ENCODE measurements around the gene MDN1.

The MDN1 gene

GRCh38 chr6:89661559-89661958 is 158.0 kb downstream of the MDN1 start:
- H3K27me3 ChIP-seq, result no peaks in the 10 kb centered on the region
- H3K9me3 ChIP-seq, result no peaks in the 10 kb centered on the region
- H3K4me3 ChIP-seq (ENCODE audit: low read depth, low read length), result no peak overlapping the region
- no peak for DNase-seq
- no peaks in the 10 kb centered on the region for H3K4me1 ChIP-seq
- TF ChIP-seq CTCF (IDR thresholded peaks at IDR 0.05; ENCODE audit: low read depth, low read length), result no peak
- H3K36me3 ChIP-seq, result peaks cover 86% of the 10 kb centered on the region

DNA sequence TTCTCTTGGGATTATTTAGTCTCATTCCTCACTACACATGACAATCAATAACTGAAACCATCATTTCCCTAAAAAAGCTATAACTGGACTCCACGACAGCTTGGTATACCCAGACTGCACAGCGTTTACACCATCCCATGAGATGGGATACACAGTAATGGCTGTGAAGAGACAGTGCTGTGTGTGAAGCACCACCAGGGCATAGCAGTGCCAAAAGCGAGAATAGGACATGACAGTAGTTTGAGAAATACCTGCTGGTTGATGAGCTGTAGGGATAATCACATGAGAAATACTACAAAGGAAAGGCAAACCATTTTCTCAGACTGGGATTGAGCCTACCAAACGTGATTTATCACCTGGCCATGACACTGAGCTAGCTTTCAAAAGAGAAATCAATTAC is 158.6 kb downstream of the MDN1 start:
- Histone ChIP-seq H3K27me3 (no peaks in the 10 kb centered on the region), H3K36me3 (peaks cover 86% of the 10 kb centered on the region), H3K4me3 (ENCODE audit: low read depth, low read length) (no peak overlapping the region), H3K4me1 (no peaks in the 10 kb centered on the region), H3K9me3 (no peaks in the 10 kb centered on the region)
- DNase-seq, result no peak
- TF ChIP-seq CTCF (IDR thresholded peaks at IDR 0.05; ENCODE audit: low read depth, low read length), result no peak

DNA sequence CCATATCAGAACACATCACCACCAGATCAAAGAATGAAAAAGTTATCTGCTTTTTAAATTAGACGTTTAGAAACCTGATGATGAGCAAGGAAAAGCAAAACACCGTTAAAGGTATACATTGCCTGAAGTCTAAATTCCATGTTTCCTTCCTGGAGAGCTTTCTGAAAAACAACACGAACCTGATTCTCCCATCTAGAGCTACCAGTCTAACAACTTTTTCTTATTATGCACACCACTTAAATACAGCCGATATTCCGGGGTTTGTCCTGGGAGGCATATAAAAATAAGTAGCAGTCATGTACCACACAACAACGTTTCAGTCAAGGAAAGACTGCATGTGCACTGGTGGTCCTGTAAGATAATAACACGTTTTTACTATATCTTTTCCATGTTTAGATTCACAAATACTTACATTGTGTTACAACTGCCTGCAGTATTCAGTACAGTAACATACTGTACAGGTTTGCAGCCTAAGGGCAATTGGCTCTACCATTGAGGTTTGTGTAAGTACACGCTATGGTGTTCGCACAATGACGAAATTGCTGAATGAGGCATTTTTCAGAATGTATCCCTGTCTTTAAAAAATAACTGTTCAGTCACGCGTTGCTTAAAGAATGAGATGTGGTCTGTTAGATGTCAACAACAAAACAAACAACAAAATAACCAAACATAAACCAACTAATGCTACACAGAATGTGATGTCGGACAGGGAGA is 162.0 kb downstream of the MDN1 start:
- Histone ChIP-seq H3K9me3 (no peaks in the 10 kb centered on the region), H3K36me3 (peaks cover 99% of the 10 kb centered on the region), H3K4me1 (no peaks in the 10 kb centered on the region; the same call in 1 of the 2 replicates), H3K27me3 (no peaks in the 10 kb centered on the region), H3K4me3 (ENCODE audit: low read depth, low read length) (no peak overlapping the region)
- DNase-seq, result no peak
- TF ChIP-seq CTCF (IDR thresholded peaks at IDR 0.05; ENCODE audit: low read depth, low read length), result no peak

DNA sequence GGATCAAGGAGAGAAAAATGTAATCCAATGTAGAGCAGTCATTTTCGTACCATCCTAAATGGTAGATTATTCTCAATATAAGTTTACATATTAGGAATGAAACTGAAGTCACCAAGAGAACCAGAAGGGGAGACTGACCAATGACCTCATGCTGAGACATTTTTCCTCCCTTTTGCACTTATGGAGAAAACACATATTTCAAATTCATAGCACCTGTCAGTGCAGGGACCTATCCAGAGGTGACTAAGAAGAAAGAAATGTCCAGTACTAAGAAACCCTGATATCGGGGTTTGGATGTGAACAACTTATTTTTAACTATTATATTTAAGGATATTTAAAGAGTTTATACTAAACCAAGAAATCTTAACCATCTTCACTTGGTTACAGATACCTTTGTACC is 164.5 kb downstream of the MDN1 start:
- DNase-seq, result no peak
- no peak for TF ChIP-seq CTCF (IDR thresholded peaks at IDR 0.05; ENCODE audit: low read depth, low read length)
- Histone ChIP-seq H3K4me1 (no peaks in the 10 kb centered on the region; the same call in 1 of the 2 replicates), H3K27me3 (no peaks in the 10 kb centered on the region), H3K36me3 (peaks cover 95% of the 10 kb centered on the region), H3K9me3 (no peaks in the 10 kb centered on the region), H3K4me3 (ENCODE audit: low read depth, low read length) (no peak overlapping the region)

- Histone ChIP-seq H3K36me3 (peaks cover 93% of the 10 kb centered on the region), H3K4me1 (no peaks in the 10 kb centered on the region; the same call in 1 of the 2 replicates), H3K9me3 (no peaks in the 10 kb centered on the region), H3K27me3 (no peaks in the 10 kb centered on the region), H3K4me3 (ENCODE audit: low read depth, low read length) (no peak overlapping the region)
- DNase-seq, result no peak
- no peak for TF ChIP-seq CTCF (IDR thresholded peaks at IDR 0.05; ENCODE audit: low read depth, low read length)
Observed at GRCh38 chr6:89650579-89650978, 169.0 kb downstream of the MDN1 start.

DNA sequence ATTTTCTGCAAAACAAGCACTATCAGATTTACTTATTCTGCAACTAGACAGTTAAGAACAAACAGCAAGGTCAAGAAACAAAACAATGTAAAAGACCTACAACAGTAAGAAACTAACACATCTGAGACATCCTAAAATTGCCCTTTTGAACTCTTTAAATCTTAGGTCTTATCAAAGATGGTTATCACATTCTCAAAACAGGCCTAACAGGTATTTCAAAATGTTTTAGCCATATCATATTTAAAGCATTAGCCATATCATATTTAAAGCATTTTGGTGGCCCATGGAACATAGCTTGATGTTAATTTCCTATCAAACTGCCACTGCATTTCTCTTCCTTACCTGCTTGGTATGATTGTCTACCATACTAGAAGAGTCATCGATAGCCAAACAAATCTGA is 169.9 kb downstream of the MDN1 start:
- Histone ChIP-seq H3K27me3 (no peaks in the 10 kb centered on the region), H3K36me3 (peaks cover 93% of the 10 kb centered on the region), H3K4me1 (no peaks in the 10 kb centered on the region; the same call in 1 of the 2 replicates), H3K9me3 (no peaks in the 10 kb centered on the region), H3K4me3 (ENCODE audit: low read depth, low read length) (no peak overlapping the region)
- DNase-seq, result no peak
- TF ChIP-seq CTCF (IDR thresholded peaks at IDR 0.05; ENCODE audit: low read depth, low read length), result no peak
